Measurements from ENCODE around the gene CCR3.

DNA sequence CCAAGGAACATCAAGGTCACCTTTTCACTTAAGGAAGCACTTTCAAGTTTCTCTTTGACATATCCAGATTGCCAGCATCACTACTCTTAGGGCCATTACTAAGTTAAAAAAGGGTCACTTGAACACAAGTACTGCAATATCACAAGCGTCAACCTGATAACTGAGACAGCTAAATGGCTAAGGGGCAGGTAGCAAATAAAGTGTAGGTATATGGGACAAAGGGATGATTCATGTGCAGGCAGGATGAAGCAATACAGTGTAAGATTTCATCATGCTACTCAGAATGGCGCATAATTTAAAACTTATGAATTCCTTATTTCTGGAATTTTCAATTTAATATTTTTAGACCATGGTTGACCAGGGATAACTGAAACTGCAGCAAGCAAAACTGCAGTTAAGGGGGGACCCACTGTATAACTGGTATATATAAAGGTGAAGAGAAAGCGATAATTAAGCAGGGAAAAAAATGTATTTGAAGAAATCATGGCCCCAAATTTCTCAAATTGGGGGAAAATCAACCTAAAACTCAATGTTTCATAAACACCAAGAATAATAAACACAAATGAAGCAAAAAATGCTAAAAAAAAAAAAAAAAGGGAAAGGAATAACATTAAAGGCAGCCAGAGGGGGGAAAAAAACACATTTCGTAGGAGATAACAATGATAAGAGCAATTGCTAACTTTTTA is 47.2 kb upstream of the CCR3 start:
- TF ChIP-seq, protein P1, sequence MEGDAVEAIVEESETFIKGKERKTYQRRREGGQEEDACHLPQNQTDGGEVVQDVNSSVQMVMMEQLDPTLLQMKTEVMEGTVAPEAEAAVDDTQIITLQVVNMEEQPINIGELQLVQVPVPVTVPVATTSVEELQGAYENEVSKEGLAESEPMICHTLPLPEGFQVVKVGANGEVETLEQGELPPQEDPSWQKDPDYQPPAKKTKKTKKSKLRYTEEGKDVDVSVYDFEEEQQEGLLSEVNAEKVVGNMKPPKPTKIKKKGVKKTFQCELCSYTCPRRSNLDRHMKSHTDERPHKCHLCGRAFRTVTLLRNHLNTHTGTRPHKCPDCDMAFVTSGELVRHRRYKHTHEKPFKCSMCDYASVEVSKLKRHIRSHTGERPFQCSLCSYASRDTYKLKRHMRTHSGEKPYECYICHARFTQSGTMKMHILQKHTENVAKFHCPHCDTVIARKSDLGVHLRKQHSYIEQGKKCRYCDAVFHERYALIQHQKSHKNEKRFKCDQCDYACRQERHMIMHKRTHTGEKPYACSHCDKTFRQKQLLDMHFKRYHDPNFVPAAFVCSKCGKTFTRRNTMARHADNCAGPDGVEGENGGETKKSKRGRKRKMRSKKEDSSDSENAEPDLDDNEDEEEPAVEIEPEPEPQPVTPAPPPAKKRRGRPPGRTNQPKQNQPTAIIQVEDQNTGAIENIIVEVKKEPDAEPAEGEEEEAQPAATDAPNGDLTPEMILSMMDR (IDR thresholded peaks at IDR 0.05) = no peak
- TF ChIP-seq POLR2A (IDR thresholded peaks at IDR 0.05) = no peak
